B cell (primary cell): ENCODE results near the gene CD58. TPM values are rescaled to one million over a fixed set of nuclear protein-coding genes. Genes with fewer than 3 reads are reported as not detected.
A peak's percentile ranks its signal among the peaks of the same experiment; 100 is the strongest.
"Not testable (repeated sequence)": the region's sequence is repeated elsewhere in the genome, so short reads cannot be mapped to it uniquely, and the experiment has no call there.

ENCODE experiments used
- ATAC-seq: fragments of 200-7000 bp; cut with Tn5 transposase; one replicate; pipeline ENCODE4 v1.10.0; 2021; ENCODE audit warnings: low read depth, mild to moderate bottlenecking, moderate number of reproducible peaks, moderate library complexity
- CTCF ChIA-PET: fragments of 350-600 bp; sonication (Branson Sonifier 250); formaldehyde crosslinking; loops from one replicate; lab custom pipeline; 2021; ENCODE audit warnings: antibody characterized with exemption, inconsistent platforms; lab: Charles Lee
- POLR2A ChIA-PET: fragments of 350-600 bp; sonication (Branson Sonifier 250); formaldehyde crosslinking; loops from one replicate; lab custom pipeline; 2021; ENCODE audit warnings: antibody characterized with exemption; lab: Charles Lee
- DNase-seq: peaks from one replicate; pipeline ENCODE4 v3.0.0; 2013
- H2AFZ ChIP-seq: 2 replicates; pipeline ENCODE4 v1.6.1; 2012; ENCODE audit warnings: mild to moderate bottlenecking, low read depth, low read length; ENCODE audit not compliant: insufficient read depth, poor library complexity, severe bottlenecking
- H3K27ac ChIP-seq, 2 donors: 1 replicate in 1 of 2; 2 replicates in 1 of 2; pipeline ENCODE4 v1.5.1; 2012 to 2013; ENCODE audit warnings: low read length in 2 of 2, mild to moderate bottlenecking in 2 of 2, moderate library complexity in 1 of 2
- H3K27me3 ChIP-seq, 4 experiments: fragments of 200-600 bp in 1 of 4; sonication (generic) in 1 of 4; replicated peaks in 1 of 4; 1 replicate in 2 of 4; 2 replicates in 2 of 4; pipeline versions ENCODE4 v1.6.1 to v1.7.0; 2013 to 2016; ENCODE audit warnings: low read length in 3 of 4, mild to moderate bottlenecking in 2 of 4, mixed read lengths in 1 of 4, moderate library complexity in 1 of 4; ENCODE audit not compliant: insufficient read depth in 4 of 4, control insufficient read depth in 3 of 4; ENCODE audit errors: control extremely low read depth in 1 of 4
- H3K36me3 ChIP-seq, 2 experiments: replicated peaks in 1 of 2; 1 replicate in 1 of 2; 2 replicates in 1 of 2; pipeline versions ENCODE4 v1.6.1 to v1.7.1; 2013; ENCODE audit warnings: low read length in 1 of 2; ENCODE audit not compliant: insufficient read depth in 2 of 2, control insufficient read depth in 1 of 2; ENCODE audit errors: control extremely low read depth in 1 of 2, extremely low read depth in 1 of 2
- H3K4me1 ChIP-seq, 2 donors: fragments of 200-600 bp in 1 of 2; sonication (generic) in 1 of 2; 1 replicate in 1 of 2; 2 replicates in 1 of 2; pipeline versions ENCODE4 v1.5.1 to v1.6.1; 2013 to 2017; ENCODE audit warnings: low read length in 2 of 2; ENCODE audit not compliant: control insufficient read depth in 2 of 2, insufficient read depth in 2 of 2
- H3K4me2 ChIP-seq: replicated peaks from 2 replicates; pipeline ENCODE3; 2012; ENCODE audit warnings: mild to moderate bottlenecking, low read depth, low read length; ENCODE audit not compliant: poor library complexity, severe bottlenecking
- H3K4me3 ChIP-seq, 5 experiments: fragments of 200-600 bp in 1 of 5; sonication (generic) in 1 of 5; 1 replicate in 3 of 5; 2 replicates in 2 of 5; pipeline versions ENCODE4 v1.5.1 to v1.7.0; 2011 to 2016; ENCODE audit warnings: low read length in 4 of 5, mild to moderate bottlenecking in 4 of 5, low read depth in 2 of 5, control low read depth in 1 of 5, moderate library complexity in 1 of 5; ENCODE audit not compliant: insufficient read depth in 1 of 5; ENCODE audit errors: control extremely low read depth in 1 of 5, extremely low read depth in 1 of 5
- H3K79me2 ChIP-seq: fragments of 200-600 bp; sonication (generic); one replicate; pipeline ENCODE4 v1.6.0; 2016; ENCODE audit warnings: low read length; ENCODE audit not compliant: control insufficient read depth, insufficient read depth
- H3K9ac ChIP-seq: fragments of 200-600 bp; sonication (generic); 2 replicates; pipeline ENCODE4 v1.6.1; 2017; ENCODE audit warnings: mild to moderate bottlenecking, low read length, moderate library complexity
- H3K9me3 ChIP-seq, 3 donors: one replicate each; pipeline versions ENCODE4 v1.6.1 to v1.7.1; 2013; ENCODE audit warnings: low read length in 2 of 3; ENCODE audit not compliant: control insufficient read depth in 2 of 3, insufficient read depth in 1 of 3; ENCODE audit errors: control extremely low read depth in 1 of 3
- H4K20me1 ChIP-seq: 2 replicates; pipeline ENCODE4 v1.6.0; 2012; ENCODE audit warnings: mild to moderate bottlenecking, low read length; ENCODE audit not compliant: insufficient read depth, control insufficient read depth, poor library complexity, severe bottlenecking
- H3K27ac Mint-ChIP-seq: one replicate; pipeline ENCODE4 v1.8.0; 2021; ENCODE audit warnings: mixed read lengths
- H3K27me3 Mint-ChIP-seq: one replicate; pipeline ENCODE4 v1.8.0; 2021; ENCODE audit warnings: mixed read lengths
- H3K4me1 Mint-ChIP-seq: one replicate; pipeline ENCODE4 v1.8.0; 2021; ENCODE audit warnings: mixed read lengths
- H3K4me3 Mint-ChIP-seq: one replicate; pipeline ENCODE4 v1.8.0; 2021; ENCODE audit warnings: mixed read lengths
- H3K9me3 Mint-ChIP-seq: one replicate; pipeline ENCODE4 v1.8.0; 2022; ENCODE audit warnings: mixed read lengths; ENCODE audit not compliant: insufficient read depth
- CTCF ChIP-seq: fragments of 200-600 bp; IDR thresholded peaks from one replicate; pipeline ENCODE4 v1.8.0; 2022; ENCODE audit warnings: antibody characterized with exemption, mild to moderate bottlenecking
- EZH2 ChIP-seq: IDR thresholded peaks from 2 replicates; pipeline ENCODE4 v1.6.1; 2012; ENCODE audit warnings: borderline replicate concordance, low read depth, mild to moderate bottlenecking, moderate library complexity, low read length; ENCODE audit not compliant: insufficient read depth, poor library complexity, severe bottlenecking
- WGBS: methylation state at CpG from one replicate; pipeline ENCODE4 v1.1.5; 2013; ENCODE audit warnings: missing lambda C conversion rate; ENCODE audit not compliant: insufficient coverage; 5-methylcytosine and 5-hydroxymethylcytosine counted together
- intact Hi-C: fragments of 100-400 bp; cut with micrococcal nuclease; formaldehyde crosslinking; loops from one replicate; pipeline ENCODE4 v1.10.0; 2022
- polyA plus RNA-seq: library from polyadenylated mRNA; depleted of rRNA; stranded (reverse); fragments of >200 nt; gene quantifications from 2 replicates; pipeline ENCODE4 v1.2.3, GENCODE V29; 2012
- total RNA-seq, 2 donors: library from RNA; stranded (reverse); fragments of 120-200 nt in 1 of 2; gene quantifications; 1 replicate in 1 of 2; 2 replicates in 1 of 2; pipeline versions ENCODE4 v1.2.3 to v1.2.4, GENCODE V29; 2013 to 2022

CD58 gene
- total and polyA plus RNA-seq, 2 donors (not counting 1 experiment from before 2014, with no cell fraction given), result 12.3 to 47.6 TPM

- Histone ChIP-seq H3K4me3 (no peak overlapping the region), H3K4me1 (peaks cover 9 to 29% of the 10 kb centered on the region in 2 donors), H3K27ac (no peak overlapping the region), H3K4me2 (no peak overlapping the region), H3K9ac (no peak overlapping the region), H4K20me1 (no peaks in the 10 kb centered on the region), H3K36me3 (peaks cover 0 to 3% of the 10 kb centered on the region in 2 experiments), H3K79me2 (peaks cover 47% of the 10 kb centered on the region), H3K9me3 (peaks cover 0 to 18% (median 13%) of the 10 kb centered on the region in 3 donors), H3K27me3 (no peaks in the 10 kb centered on the region), H2AFZ (no peak overlapping the region)
- no peak for TF ChIP-seq CTCF
- TF ChIP-seq EZH2, result no peak
- H3K27me3 Mint-ChIP-seq, result no peaks in the 10 kb centered on the region
- ATAC-seq (no peak), DNase-seq (no peak)
- peaks cover 8% of the 10 kb centered on the region for H3K9me3 Mint-ChIP-seq
- CTCF ChIA-PET, result no interaction called here
- peak overlapping the region; percentile 27 for H3K27ac Mint-ChIP-seq
- no CpG with 5 or more reads among the region's 1 CpG for WGBS
- peaks cover 73% of the 10 kb centered on the region for H3K4me1 Mint-ChIP-seq
- no peak overlapping the region for H3K4me3 Mint-ChIP-seq
- intact Hi-C loops, result no loop called here
- POLR2A ChIA-PET, result interaction anchor here (0.6 kb wide), 1 partner anchor 8 kb away, joined by 3 read pairs; no protein-coding TSS in a partner anchor
Observed at GRCh38 chr1:116564426-116564825, 6.4 kb downstream of the CD58 start.

- ATAC-seq, H3K27me3 Mint-ChIP-seq, H3K27ac ChIP-seq, H3K9me3 Mint-ChIP-seq, H3K4me3 ChIP-seq, H3K36me3 ChIP-seq, POLR2A ChIA-PET, H3K9ac ChIP-seq, H4K20me1 ChIP-seq, intact Hi-C loops, H2AFZ ChIP-seq, H3K4me2 ChIP-seq, H3K27me3 ChIP-seq: not testable (repeated sequence)
- peak; percentile 25 for DNase-seq
- peaks cover 28 to 33% of the 10 kb centered on the region in 2 donors for H3K4me1 ChIP-seq
- H3K4me1 Mint-ChIP-seq, result peaks cover 74% of the 10 kb centered on the region
- CTCF ChIA-PET, result interaction anchor here (0.9 kb wide), 1 partner anchor 63 kb away, joined by 3 read pairs; no protein-coding TSS in a partner anchor
- peaks cover 0 to 18% (median 13%) of the 10 kb centered on the region in 3 donors for H3K9me3 ChIP-seq
- peak overlapping the region; percentile 62 for H3K27ac Mint-ChIP-seq
- WGBS, result 60% methylated on average over 1 of the region's 4 CpGs
- H3K4me3 Mint-ChIP-seq, result peak overlapping the region; percentile 15
- H3K79me2 ChIP-seq, result peaks cover 54% of the 10 kb centered on the region
Observed at GRCh38 chr1:116562465-116562864, 8.4 kb downstream of the CD58 start.
